GM23338 (cell line): ENCODE results near the gene SLIT1. TPM values are rescaled to one million over a fixed set of nuclear protein-coding genes. Genes with fewer than 3 reads are reported as not detected.

Experiments used
- ATAC-seq: fragments of 200-7000 bp; cut with Tn5 transposase; 3 replicates; pipeline ENCODE4 v1.9.1; 2020
- DNase-seq: peaks from one replicate; pipeline ENCODE4 v3.0.0-alpha.2; 2015; ENCODE audit warnings: low spot score
- H2AFZ ChIP-seq: fragments of 200-600 bp; sonication (generic); 2 replicates; pipeline ENCODE4 v1.8.0; 2016; ENCODE audit warnings: antibody characterized with exemption, mild to moderate bottlenecking, moderate library complexity
- H3F3A ChIP-seq: fragments of 200-600 bp; sonication (generic); replicated peaks from 2 replicates; pipeline ENCODE4 v1.8.0; 2017; ENCODE audit warnings: antibody characterized with exemption, mixed run types, low read depth
- H3K27ac ChIP-seq: fragments of 200-600 bp; sonication (generic); 2 replicates; pipeline ENCODE4 v1.6.1; 2016; ENCODE audit warnings: low read depth
- H3K27me3 ChIP-seq: fragments of 200-600 bp; sonication (generic); 2 replicates; pipeline ENCODE4 v1.8.0; 2016; ENCODE audit warnings: mild to moderate bottlenecking, mixed run types, moderate library complexity; ENCODE audit not compliant: insufficient read depth
- H3K36me3 ChIP-seq: fragments of 200-600 bp; sonication (generic); 2 replicates; pipeline ENCODE4 v1.8.0; 2016; ENCODE audit warnings: mild to moderate bottlenecking; ENCODE audit not compliant: insufficient read depth
- H3K4me1 ChIP-seq: fragments of 200-600 bp; sonication (generic); 2 replicates; pipeline ENCODE4 v1.8.0; 2016; ENCODE audit warnings: mild to moderate bottlenecking, moderate library complexity; ENCODE audit not compliant: insufficient read depth
- H3K4me2 ChIP-seq: fragments of 200-600 bp; sonication (generic); 2 replicates; pipeline ENCODE4 v1.7.1; 2017; ENCODE audit warnings: mixed run types
- H3K4me3 ChIP-seq: fragments of 200-600 bp; sonication (generic); 2 replicates; pipeline ENCODE4 v1.6.1; 2016; ENCODE audit warnings: mixed run types
- H3K79me2 ChIP-seq: fragments of 200-600 bp; sonication (generic); replicated peaks from 2 replicates; pipeline ENCODE4 v1.8.0; 2017; ENCODE audit warnings: mild to moderate bottlenecking; ENCODE audit not compliant: insufficient read depth
- H3K9me2 ChIP-seq: fragments of 200-600 bp; sonication (generic); 2 replicates; pipeline ENCODE4 v1.8.0; 2017; ENCODE audit not compliant: insufficient read depth
- H4K20me1 ChIP-seq: fragments of 200-600 bp; sonication (generic); replicated peaks from 2 replicates; pipeline ENCODE4 v1.8.0; 2017; ENCODE audit warnings: mild to moderate bottlenecking; ENCODE audit not compliant: insufficient read depth
- H3K27ac Mint-ChIP-seq: 2 replicates; pipeline ENCODE4 v1.8.0; 2020; ENCODE audit warnings: inconsistent platforms, mild to moderate bottlenecking, moderate library complexity, mixed read lengths
- H3K27me3 Mint-ChIP-seq: 3 replicates; pipeline ENCODE4 v1.8.0; 2022; ENCODE audit warnings: low read depth, mild to moderate bottlenecking, moderate library complexity, mixed read lengths, inconsistent platforms; ENCODE audit not compliant: insufficient read depth, poor library complexity
- H3K36me3 Mint-ChIP-seq: 3 replicates; pipeline ENCODE4 v1.8.0; 2021; ENCODE audit warnings: low read depth, mild to moderate bottlenecking, inconsistent platforms, moderate library complexity, mixed read lengths
- H3K4me1 Mint-ChIP-seq: 3 replicates; pipeline ENCODE4 v1.8.0; 2020; ENCODE audit warnings: mild to moderate bottlenecking, inconsistent platforms, mixed read lengths
- H3K4me3 Mint-ChIP-seq: 3 replicates; pipeline ENCODE4 v1.8.0; 2021; ENCODE audit warnings: moderate library complexity, mild to moderate bottlenecking, inconsistent platforms, mixed read lengths
- H3K9me3 Mint-ChIP-seq: 3 replicates; pipeline ENCODE4 v1.8.0; 2020; ENCODE audit warnings: moderate library complexity, mild to moderate bottlenecking, inconsistent platforms, mixed read lengths
- CREB1 ChIP-seq: fragments of 250-450 bp; sonication (Bioruptor Pico); IDR thresholded peaks from 2 replicates; pipeline ENCODE4 v1.5.0; 2020; ENCODE audit warnings: low read depth, mild to moderate bottlenecking, moderate library complexity
- CTCF ChIP-seq, 2 experiments: fragments of 200-600 bp in 1 of 2; sonication (generic) in 1 of 2; conservative IDR thresholded peaks; 2 replicates each; pipeline versions ENCODE4 v1.5.1 to v1.6.1; 2016 to 2017; ENCODE audit warnings: antibody characterized with exemption in 2 of 2, low read depth in 2 of 2, mild to moderate bottlenecking in 2 of 2, moderate library complexity in 1 of 2
- ETS1 ChIP-seq: IDR thresholded peaks from 2 replicates; pipeline ENCODE4 v1.6.1; 2016; ENCODE audit warnings: antibody characterized with exemption
- EZH2 ChIP-seq: fragments of 200-600 bp; sonication (generic); IDR thresholded peaks from one replicate; pipeline ENCODE4 v1.8.0; 2017; ENCODE audit warnings: antibody characterized with exemption, mild to moderate bottlenecking, low read depth; ENCODE audit not compliant: unreplicated experiment
- EZH2phosphoT487 ChIP-seq: fragments of 200-600 bp; sonication (generic); IDR thresholded peaks from one replicate; pipeline ENCODE4 v1.8.1; 2018; ENCODE audit warnings: antibody characterized with exemption; ENCODE audit not compliant: unreplicated experiment
- JUNB ChIP-seq: IDR thresholded peaks from one replicate; pipeline ENCODE4 v1.6.1; 2016; ENCODE audit warnings: antibody characterized with exemption; ENCODE audit not compliant: unreplicated experiment
- NANOG ChIP-seq: IDR thresholded peaks from 2 replicates; pipeline ENCODE4 v1.6.1; 2016; ENCODE audit warnings: antibody characterized with exemption, borderline replicate concordance
- POLR2AphosphoS5 ChIP-seq: IDR thresholded peaks from 2 replicates; pipeline ENCODE4 v1.6.1; 2016; ENCODE audit warnings: antibody characterized with exemption, low read depth
- REST ChIP-seq: IDR thresholded peaks from one replicate; pipeline ENCODE4 v1.6.1; 2018; ENCODE audit warnings: antibody characterized with exemption; ENCODE audit not compliant: unreplicated experiment
- STAT1 ChIP-seq: IDR thresholded peaks from one replicate; pipeline ENCODE4 v1.6.1; 2016; ENCODE audit warnings: antibody characterized with exemption; ENCODE audit not compliant: unreplicated experiment
- ZNF114 ChIP-seq: fragments of 250-450 bp; sonication (Bioruptor Pico); IDR thresholded peaks from 2 replicates; pipeline ENCODE4 v1.5.0; 2020; ENCODE audit warnings: mild to moderate bottlenecking, moderate library complexity
- ZNF331 ChIP-seq: fragments of 250-450 bp; sonication (Bioruptor Pico); IDR thresholded peaks from 2 replicates; pipeline ENCODE4 v1.5.0; 2020; ENCODE audit warnings: low read depth, mild to moderate bottlenecking, moderate library complexity
- polyA plus RNA-seq: library from polyadenylated mRNA; unstranded; fragments of >200 nt; fragmentation: Nextera tagmentation; extraction: Ambion mirVana; gene quantifications from 2 replicates; pipeline ENCODE4 v1.2.1, GENCODE V29; 2016
- total RNA-seq: library from RNA; depleted of rRNA; stranded (reverse); fragments of >200 nt; shearing (Covaris generic); gene quantifications from 2 replicates; pipeline ENCODE4 v1.2.3, GENCODE V29; 2014
- TF ChIP-seq, protein P1 (sequence below): fragments of 250-450 bp; sonication (Bioruptor Pico); IDR thresholded peaks from 2 replicates; pipeline ENCODE4 v1.5.0; 2020; ENCODE audit warnings: mild to moderate bottlenecking, moderate library complexity

SLIT1 gene
- total and polyA plus RNA-seq, 2 experiments from 2014 or later, result 0.76 to 1.7 TPM

DNA sequence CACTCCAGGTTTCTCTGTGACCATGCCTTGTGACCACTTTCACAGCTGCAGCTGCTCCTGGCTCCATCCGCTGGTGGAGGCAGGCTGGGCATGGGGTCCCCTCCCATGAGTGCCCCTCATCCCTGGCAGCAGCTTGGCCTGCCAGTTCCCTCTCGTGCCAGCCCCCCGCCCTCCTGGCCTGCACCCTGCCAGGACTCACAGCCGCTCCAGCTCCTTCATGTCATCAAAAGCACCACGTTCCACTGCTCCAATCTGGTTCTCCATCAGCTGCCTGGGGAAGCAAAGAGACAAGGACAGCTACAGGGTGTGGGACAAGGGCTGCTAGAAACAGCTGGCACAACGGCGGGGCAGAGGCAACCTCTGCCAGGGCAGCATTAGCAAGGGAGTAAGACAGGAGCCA lies 22.6 kb downstream of the SLIT1 start:
- TF ChIP-seq EZH2 (no peak), STAT1 (no peak), ZNF114 (no peak), CREB1 (CRISPR knock-in tag) (no peak), EZH2phosphoT487 (no peak), ETS1 (no peak), NANOG (no peak), POLR2AphosphoS5 (no peak), ZNF331 (CRISPR knock-in tag) (no peak), REST (no peak), JUNB (no peak), CTCF (conservative IDR thresholded peaks at IDR 0.05; ENCODE audit: low read depth in 2 of 2) (no peak)
- TF ChIP-seq, protein P1, sequence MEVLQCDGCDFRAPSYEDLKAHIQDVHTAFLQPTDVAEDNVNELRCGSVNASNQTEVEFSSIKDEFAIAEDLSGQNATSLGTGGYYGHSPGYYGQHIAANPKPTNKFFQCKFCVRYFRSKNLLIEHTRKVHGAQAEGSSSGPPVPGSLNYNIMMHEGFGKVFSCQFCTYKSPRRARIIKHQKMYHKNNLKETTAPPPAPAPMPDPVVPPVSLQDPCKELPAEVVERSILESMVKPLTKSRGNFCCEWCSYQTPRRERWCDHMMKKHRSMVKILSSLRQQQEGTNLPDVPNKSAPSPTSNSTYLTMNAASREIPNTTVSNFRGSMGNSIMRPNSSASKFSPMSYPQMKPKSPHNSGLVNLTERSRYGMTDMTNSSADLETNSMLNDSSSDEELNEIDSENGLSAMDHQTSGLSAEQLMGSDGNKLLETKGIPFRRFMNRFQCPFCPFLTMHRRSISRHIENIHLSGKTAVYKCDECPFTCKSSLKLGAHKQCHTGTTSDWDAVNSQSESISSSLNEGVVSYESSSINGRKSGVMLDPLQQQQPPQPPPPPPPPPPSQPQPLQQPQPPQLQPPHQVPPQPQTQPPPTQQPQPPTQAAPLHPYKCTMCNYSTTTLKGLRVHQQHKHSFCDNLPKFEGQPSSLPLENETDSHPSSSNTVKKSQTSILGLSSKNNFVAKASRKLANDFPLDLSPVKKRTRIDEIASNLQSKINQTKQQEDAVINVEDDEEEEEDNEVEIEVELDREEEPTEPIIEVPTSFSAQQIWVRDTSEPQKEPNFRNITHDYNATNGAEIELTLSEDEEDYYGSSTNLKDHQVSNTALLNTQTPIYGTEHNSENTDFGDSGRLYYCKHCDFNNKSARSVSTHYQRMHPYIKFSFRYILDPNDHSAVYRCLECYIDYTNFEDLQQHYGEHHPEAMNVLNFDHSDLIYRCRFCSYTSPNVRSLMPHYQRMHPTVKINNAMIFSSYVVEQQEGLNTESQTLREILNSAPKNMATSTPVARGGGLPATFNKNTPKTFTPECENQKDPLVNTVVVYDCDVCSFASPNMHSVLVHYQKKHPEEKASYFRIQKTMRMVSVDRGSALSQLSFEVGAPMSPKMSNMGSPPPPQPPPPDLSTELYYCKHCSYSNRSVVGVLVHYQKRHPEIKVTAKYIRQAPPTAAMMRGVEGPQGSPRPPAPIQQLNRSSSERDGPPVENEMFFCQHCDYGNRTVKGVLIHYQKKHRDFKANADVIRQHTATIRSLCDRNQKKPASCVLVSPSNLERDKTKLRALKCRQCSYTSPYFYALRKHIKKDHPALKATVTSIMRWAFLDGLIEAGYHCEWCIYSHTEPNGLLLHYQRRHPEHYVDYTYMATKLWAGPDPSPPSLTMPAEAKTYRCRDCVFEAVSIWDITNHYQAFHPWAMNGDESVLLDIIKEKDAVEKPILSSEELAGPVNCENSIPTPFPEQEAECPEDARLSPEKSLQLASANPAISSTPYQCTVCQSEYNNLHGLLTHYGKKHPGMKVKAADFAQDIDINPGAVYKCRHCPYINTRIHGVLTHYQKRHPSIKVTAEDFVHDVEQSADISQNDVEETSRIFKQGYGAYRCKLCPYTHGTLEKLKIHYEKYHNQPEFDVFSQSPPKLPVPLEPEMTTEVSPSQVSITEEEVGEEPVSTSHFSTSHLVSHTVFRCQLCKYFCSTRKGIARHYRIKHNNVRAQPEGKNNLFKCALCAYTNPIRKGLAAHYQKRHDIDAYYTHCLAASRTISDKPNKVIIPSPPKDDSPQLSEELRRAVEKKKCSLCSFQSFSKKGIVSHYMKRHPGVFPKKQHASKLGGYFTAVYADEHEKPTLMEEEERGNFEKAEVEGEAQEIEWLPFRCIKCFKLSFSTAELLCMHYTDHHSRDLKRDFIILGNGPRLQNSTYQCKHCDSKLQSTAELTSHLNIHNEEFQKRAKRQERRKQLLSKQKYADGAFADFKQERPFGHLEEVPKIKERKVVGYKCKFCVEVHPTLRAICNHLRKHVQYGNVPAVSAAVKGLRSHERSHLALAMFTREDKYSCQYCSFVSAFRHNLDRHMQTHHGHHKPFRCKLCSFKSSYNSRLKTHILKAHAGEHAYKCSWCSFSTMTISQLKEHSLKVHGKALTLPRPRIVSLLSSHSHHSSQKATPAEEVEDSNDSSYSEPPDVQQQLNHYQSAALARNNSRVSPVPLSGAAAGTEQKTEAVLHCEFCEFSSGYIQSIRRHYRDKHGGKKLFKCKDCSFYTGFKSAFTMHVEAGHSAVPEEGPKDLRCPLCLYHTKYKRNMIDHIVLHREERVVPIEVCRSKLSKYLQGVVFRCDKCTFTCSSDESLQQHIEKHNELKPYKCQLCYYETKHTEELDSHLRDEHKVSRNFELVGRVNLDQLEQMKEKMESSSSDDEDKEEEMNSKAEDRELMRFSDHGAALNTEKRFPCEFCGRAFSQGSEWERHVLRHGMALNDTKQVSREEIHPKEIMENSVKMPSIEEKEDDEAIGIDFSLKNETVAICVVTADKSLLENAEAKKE (CRISPR knock-in tag), result no peak
- Histone ChIP-seq H3K27me3 (no peaks in the 10 kb centered on the region), H3K36me3 (no peaks in the 10 kb centered on the region), H3K9me2 (no peaks in the 10 kb centered on the region), H3K79me2 (no peaks in the 10 kb centered on the region), H3K4me1 (peaks cover 9% of the 10 kb centered on the region; the same call in 1 of the 2 replicates), H3K27ac (no peak overlapping the region), H4K20me1 (no peaks in the 10 kb centered on the region), H3K4me2 (no peak overlapping the region), H3F3A (no peaks in the 10 kb centered on the region), H3K4me3 (no peak overlapping the region), H2AFZ (0 out of 2 replicates have a peak overlapping the region, but pooled peaks have one; percentile 7)
- Mint-ChIP-seq H3K9me3 (no peaks in the 10 kb centered on the region), H3K4me1 (peaks cover 12% of the 10 kb centered on the region), H3K27ac (no peak overlapping the region), H3K4me3 (no peak overlapping the region), H3K36me3 (no peaks in the 10 kb centered on the region; the same call in 2 of the 3 replicates), H3K27me3 (peaks cover 2% of the 10 kb centered on the region)
- ATAC-seq (no peak), DNase-seq (no peak)
